K562 (cell line): ENCODE results near the gene RIN3. TPM values are rescaled to one million over a fixed set of nuclear protein-coding genes. Genes with fewer than 3 reads are reported as not detected.

ENCODE experiments used
- ATAC-seq: fragments of 200-7000 bp; cut with Tn5 transposase; 3 replicates; pipeline ENCODE4 v1.9.1; 2020; ENCODE audit warnings: moderate library complexity
- BruUV-seq: library from RNA; stranded (reverse); fragments of 400-500 nt; replicated peaks from 2 replicates; lab custom pipeline; 2021; lab: Mats Ljungman, UMichigan
- CTCF ChIA-PET: fragments of 300-600 bp; formaldehyde crosslinking; extraction: SDS; loops from one replicate; lab custom pipeline; 2021; ENCODE audit warnings: low intra/inter-chr PET ratio; lab: Yijun Ruan, JAX
- POLR2A ChIA-PET: fragments of 300-600, 350-650 bp; sonication (Branson Sonifier 250); formaldehyde crosslinking; extraction: SDS; loops from one replicate; lab custom pipeline; 2021; ENCODE audit warnings: antibody characterized with exemption, inconsistent platforms; lab: Yijun Ruan, JAX
- DNase-seq, 4 experiments: peaks; one replicate each; pipeline versions ENCODE4 v3.0.0 to v3.0.0-alpha.2; 2011 to 2018; ENCODE audit warnings: low spot score in 3 of 4, mixed read lengths in 3 of 4; ENCODE audit errors: extremely low read depth in 1 of 4
- FAIRE-seq: peaks from 2 replicates; lab custom pipeline; 2011; peaks lifted over from hg19 to GRCh38; lab: Jason Lieb, UNC
- H2AFZ ChIP-seq: 2 replicates; pipeline ENCODE4 v1.6.0; 2011; ENCODE audit warnings: low read depth, low read length, control low read depth, inconsistent platforms
- H3K27ac ChIP-seq: fragments of 200-600 bp; 3 replicates; pipeline ENCODE4 v1.8.0; 2011; ENCODE audit warnings: low read depth, mild to moderate bottlenecking, control low read depth, inconsistent platforms, low read length, moderate library complexity, mixed read lengths; ENCODE audit errors: extremely low read depth
- H3K27me3 ChIP-seq, 2 experiments: fragments of 300-600 bp in 1 of 2; 2 replicates in 1 of 2; 3 replicates in 1 of 2; pipeline versions ENCODE4 v1.6.0 to v1.8.0; 2011; ENCODE audit warnings: inconsistent platforms in 2 of 2, low read length in 2 of 2, mild to moderate bottlenecking in 1 of 2, mixed read lengths in 1 of 2, moderate library complexity in 1 of 2; ENCODE audit not compliant: control insufficient read depth in 2 of 2, insufficient read depth in 2 of 2
- H3K36me3 ChIP-seq: fragments of 300-600 bp; 3 replicates; pipeline ENCODE4 v1.8.0; 2011; ENCODE audit warnings: mild to moderate bottlenecking, low read length, inconsistent platforms; ENCODE audit not compliant: control insufficient read depth, insufficient read depth
- H3K4me1 ChIP-seq, 2 experiments: fragments of 200-600 bp in 1 of 2; replicated peaks in 1 of 2; 2 replicates in 1 of 2; 3 replicates in 1 of 2; pipeline versions ENCODE4 v1.5.1 to v1.8.0; 2011; ENCODE audit warnings: inconsistent platforms in 2 of 2, low read length in 2 of 2, mild to moderate bottlenecking in 1 of 2, mixed read lengths in 1 of 2, moderate library complexity in 1 of 2; ENCODE audit not compliant: control insufficient read depth in 2 of 2, insufficient read depth in 2 of 2
- H3K4me2 ChIP-seq: 2 replicates; pipeline ENCODE4 v1.6.1; 2011; ENCODE audit warnings: low read length, control low read depth, inconsistent platforms, mixed read lengths; ENCODE audit not compliant: insufficient read depth
- H3K4me3 ChIP-seq: fragments of 200-600 bp; sonication (generic), shearing (Covaris generic); 2 replicates; pipeline ENCODE4 v1.5.1; 2016; ENCODE audit warnings: control low read depth, inconsistent platforms
- H3K79me2 ChIP-seq: fragments of 200-600 bp; 3 replicates; pipeline ENCODE4 v1.8.0; 2011; ENCODE audit warnings: low read length, inconsistent platforms; ENCODE audit not compliant: control insufficient read depth, insufficient read depth
- H3K9ac ChIP-seq, 2 experiments: 2 replicates each; pipeline versions ENCODE4 v1.6.0 to v1.6.1; 2011; ENCODE audit warnings: low read depth in 2 of 2, low read length in 2 of 2, control low read depth in 1 of 2, inconsistent platforms in 1 of 2, mild to moderate bottlenecking in 1 of 2, mixed read lengths in 1 of 2; ENCODE audit not compliant: insufficient read depth in 1 of 2
- H3K9me1 ChIP-seq: one replicate; pipeline ENCODE4 v1.6.0; 2011; ENCODE audit warnings: inconsistent platforms, mild to moderate bottlenecking, low read length, moderate library complexity; ENCODE audit not compliant: control insufficient read depth, insufficient read depth
- H3K9me3 ChIP-seq: replicated peaks from 2 replicates; pipeline ENCODE4 v1.5.1; 2011; ENCODE audit warnings: low read depth, low read length, inconsistent platforms; ENCODE audit not compliant: control insufficient read depth, insufficient read depth
- H4K20me1 ChIP-seq: replicated peaks from 2 replicates; pipeline ENCODE4 v1.6.1; 2011; ENCODE audit warnings: low read length, inconsistent platforms, mixed read lengths; ENCODE audit not compliant: control insufficient read depth, insufficient read depth
- ARNT ChIP-seq, 2 experiments: fragments of 450-650 bp; IDR thresholded peaks; 2 replicates each; pipeline ENCODE4 v1.6.1; 2016; ENCODE audit warnings: mild to moderate bottlenecking in 1 of 2
- GTF2A2 ChIP-seq: IDR thresholded peaks from 2 replicates; pipeline ENCODE4 v1.6.1; 2016; ENCODE audit warnings: mild to moderate bottlenecking, missing genetic modification characterization, missing compliant biosample characterization
- MAZ ChIP-seq, 2 experiments: fragments of 450-650 bp in 1 of 2; sonication (generic) in 1 of 2; formaldehyde crosslinking; IDR thresholded peaks in 1 of 2; conservative IDR thresholded peaks in 1 of 2; 2 replicates each; pipeline versions ENCODE4 v1.4.0 to v1.5.0; 2020; ENCODE audit warnings: mild to moderate bottlenecking in 1 of 2, missing genetic modification reagents in 1 of 2
- NCOA4 ChIP-seq: fragments of 450-650 bp; IDR thresholded peaks from 2 replicates; pipeline ENCODE4 v1.6.1; 2018; ENCODE audit warnings: mild to moderate bottlenecking; ENCODE audit not compliant: partially characterized antibody
- PHF20 ChIP-seq: fragments of 450-650 bp; IDR thresholded peaks from 2 replicates; pipeline ENCODE4 v1.6.1; 2018; ENCODE audit not compliant: partially characterized antibody
- SP1 ChIP-seq: sonication (generic); formaldehyde crosslinking; IDR thresholded peaks from 2 replicates; pipeline ENCODE4 v1.8.1; 2022; ENCODE audit warnings: mild to moderate bottlenecking, missing genetic modification reagents
- TOE1 ChIP-seq, 2 experiments: fragments of 450-650 bp in 1 of 2; sonication (generic) in 1 of 2; formaldehyde crosslinking in 1 of 2; IDR thresholded peaks; 2 replicates each; pipeline versions ENCODE4 v1.7.1 to v1.8.0; 2016 to 2022; ENCODE audit warnings: borderline replicate concordance in 2 of 2, mild to moderate bottlenecking in 2 of 2, antibody characterized with exemption in 1 of 2, inconsistent platforms in 1 of 2, low read depth in 1 of 2, missing genetic modification reagents in 1 of 2, moderate library complexity in 1 of 2
- YBX1 ChIP-seq: fragments of 450-650 bp; IDR thresholded peaks from 2 replicates; pipeline ENCODE4 v1.7.1; 2016; ENCODE audit warnings: mild to moderate bottlenecking
- ZNF354B ChIP-seq: fragments of 250-450 bp; sonication (Bioruptor Pico); IDR thresholded peaks from 2 replicates; pipeline ENCODE4 v1.4.0; 2020
- ZNF518B ChIP-seq: fragments of 250-450 bp; sonication (Bioruptor Pico); IDR thresholded peaks from 2 replicates; pipeline ENCODE4 v1.5.0; 2021; ENCODE audit warnings: mild to moderate bottlenecking, moderate library complexity
- ZNF655 ChIP-seq: fragments of 250-450 bp; sonication (Bioruptor Pico); IDR thresholded peaks from 2 replicates; pipeline ENCODE4 v1.5.0; 2021
- ZNF696 ChIP-seq: fragments of 250-450 bp; sonication (Bioruptor Pico); conservative IDR thresholded peaks from 2 replicates; pipeline ENCODE4 v1.4.0; 2020; ENCODE audit warnings: mild to moderate bottlenecking, moderate library complexity
- ZNF785 ChIP-seq: fragments of 250-450 bp; sonication (Bioruptor Pico); IDR thresholded peaks from 2 replicates; pipeline ENCODE4 v1.4.0; 2020; ENCODE audit warnings: mild to moderate bottlenecking
- WGBS: fragments of 100-300 bp; shearing (Covaris generic); methylation state at CpG from one replicate; pipeline ENCODE4 v1.1.6; 2016; ENCODE audit warnings: low coverage, mixed read lengths; ENCODE audit not compliant: insufficient coverage; ENCODE audit errors: missing lambda C conversion rate; 5-methylcytosine and 5-hydroxymethylcytosine counted together
- in situ Hi-C: fragments of 300-500 bp; cut with MboI; formaldehyde crosslinking; loops from 4 replicates; pipeline ENCODE4 v1.15.0; 2018; ENCODE audit warnings: inconsistent platforms, mixed read lengths
- intact Hi-C: fragments of 100-400 bp; cut with micrococcal nuclease; formaldehyde crosslinking; loops from 2 replicates; pipeline ENCODE4 v1.14.2; 2022
- polyA plus RNA-seq, 8 experiments: library from polyadenylated mRNA; depleted of rRNA in 4 of 8; stranded (reverse) in 5 of 8; unstranded in 3 of 8; fragments of >200 nt; fragmentation: Nextera tagmentation in 2 of 8; fragmentation: Illumina TruSeq in 1 of 8; extraction: Ambion mirVana in 2 of 8; extraction: Trizol in 1 of 8; gene quantifications; 2 replicates each; pipeline versions ENCODE4 v1.2.1 to v1.2.3, GENCODE V29; 2011 to 2014; ENCODE audit warnings: inconsistent platforms in 1 of 8, missing spikeins in 1 of 8
- total RNA-seq, 7 experiments: library from RNA; depleted of rRNA in 6 of 7; stranded (reverse); fragments of >200 nt in 6 of 7; fragmentation: Illumina TruSeq in 2 of 7; extraction: Trizol in 2 of 7; gene quantifications; 2 replicates each; pipeline versions ENCODE4 v1.2.1 to v1.2.3, GENCODE V29; 2011 to 2021; ENCODE audit warnings: low replicate concordance in 1 of 7
- TF ChIP-seq, protein P1 (sequence below): fragments of 450-650 bp; IDR thresholded peaks from 2 replicates; pipeline ENCODE4 v1.7.0; 2016; ENCODE audit warnings: borderline replicate concordance

The RIN3 gene
- total and polyA plus RNA-seq, 9 of the 15 experiments (the other 6 are each of a cell fraction or from before 2014, with no cell fraction given), result 0.01 to 0.49 (median 0.08) TPM; not detected in 5

DNA sequence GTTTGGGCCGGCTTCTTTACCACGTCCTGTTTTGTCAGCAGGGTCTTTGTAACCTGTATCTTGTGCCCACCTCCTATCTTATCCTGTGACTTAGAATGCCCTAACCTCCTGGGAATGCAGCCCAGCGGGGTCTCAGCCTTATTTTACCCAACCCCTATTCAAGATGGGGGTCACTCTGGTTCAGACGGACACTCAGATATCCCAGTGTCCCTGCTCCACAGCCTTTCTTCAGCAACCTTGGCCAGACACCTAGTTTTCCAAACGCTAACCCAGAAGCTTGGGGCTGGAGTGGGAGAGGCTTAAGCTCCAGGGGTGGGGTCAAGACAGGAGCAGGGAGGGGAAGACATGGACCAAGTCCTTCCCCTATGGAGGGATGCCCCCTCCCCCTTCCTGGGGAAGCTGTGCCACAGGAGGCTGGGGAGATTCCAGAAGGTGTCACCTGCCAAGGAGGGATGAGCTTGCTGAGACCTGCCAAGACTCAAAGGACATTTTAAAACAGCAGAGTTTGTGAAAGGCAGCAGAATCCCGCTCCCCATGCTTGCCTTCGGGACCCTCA, 62.2 kb downstream of the RIN3 start (continued):
- TF ChIP-seq ZNF655, result no peak
- no peak for TF ChIP-seq ARNT (IDR thresholded peaks at IDR 0.05)
- TF ChIP-seq GTF2A2 (tag), result peak; percentile 88
- TF ChIP-seq ZNF354B (CRISPR knock-in tag), result peak; percentile 71; the same call in 1 of the 2 replicates

DNA sequence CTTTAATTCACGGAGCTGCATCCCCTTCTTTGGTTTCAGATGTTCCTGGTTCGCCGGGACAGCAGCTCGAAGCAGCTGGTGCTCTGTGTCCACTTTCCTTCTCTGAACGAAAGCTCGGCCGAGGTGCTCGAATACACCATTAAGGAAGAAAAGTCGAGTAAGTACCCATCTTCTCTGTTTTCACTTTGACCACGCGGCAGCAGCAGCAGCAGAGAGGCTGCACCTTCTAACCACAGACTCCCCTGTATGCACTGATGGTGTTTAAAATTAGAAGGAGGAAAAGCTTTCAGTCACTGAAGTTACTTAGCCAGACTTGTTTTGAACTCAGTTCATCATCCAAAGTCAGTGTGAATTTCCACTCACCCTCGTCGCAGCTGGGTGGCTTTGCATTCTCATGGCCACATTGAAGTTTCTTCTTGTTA, 63.8 kb downstream of the RIN3 start:
- FAIRE-seq (no peak), ATAC-seq (no peak), DNase-seq (no peak)
- no peak overlapping the region for H3K4me2 ChIP-seq
- H3K4me3 ChIP-seq, result no peak overlapping the region
- H3K9me1 ChIP-seq, result no peaks in the 10 kb centered on the region
- ChIA-PET CTCF (no interaction called here), POLR2A (interaction anchor here (0.6 kb wide), 1 partner anchor 368 kb away, joined by 3 read pairs; no protein-coding TSS in a partner anchor)
- no TSS peak for BruUV-seq
- in situ Hi-C loops, result no loop called here
- WGBS, result 7% methylated on average over 13 of the region's 13 CpGs
- H3K4me1 ChIP-seq, result no peaks in the 10 kb centered on the region; a peak in 2 of 5 replicates
- intact Hi-C loops, result no loop called here
- H3K9me3 ChIP-seq, result no peaks in the 10 kb centered on the region
- H3K27me3 ChIP-seq, result peaks cover 0 to 12% of the 10 kb centered on the region in 2 experiments; a peak in 2 of 5 replicates
- no peak overlapping the region for H3K27ac ChIP-seq
- no peaks in the 10 kb centered on the region for H3K79me2 ChIP-seq
- H3K9ac ChIP-seq, result no peak overlapping the region
- H2AFZ ChIP-seq, result no peak overlapping the region
- H3K36me3 ChIP-seq, result no peaks in the 10 kb centered on the region
- no peaks in the 10 kb centered on the region for H4K20me1 ChIP-seq
- TF ChIP-seq TOE1 (IDR thresholded peaks at IDR 0.05; ENCODE audit: borderline replicate concordance) (no peak), TOE1 (CRISPR knock-in tag; IDR thresholded peaks at IDR 0.05; ENCODE audit: borderline replicate concordance, low read depth) (no peak), MAZ (CRISPR knock-in tag; conservative IDR thresholded peaks at IDR 0.05 in 1 of 2, IDR thresholded peaks at IDR 0.05 in 1 of 2) (no peak), ZNF785 (CRISPR knock-in tag) (no peak), SP1 (CRISPR knock-in tag) (no peak), ZNF696 (CRISPR knock-in tag) (no peak), YBX1 (no peak), PHF20 (no peak), NCOA4 (no peak), ZNF518B (no peak)
- TF ChIP-seq, protein P1, sequence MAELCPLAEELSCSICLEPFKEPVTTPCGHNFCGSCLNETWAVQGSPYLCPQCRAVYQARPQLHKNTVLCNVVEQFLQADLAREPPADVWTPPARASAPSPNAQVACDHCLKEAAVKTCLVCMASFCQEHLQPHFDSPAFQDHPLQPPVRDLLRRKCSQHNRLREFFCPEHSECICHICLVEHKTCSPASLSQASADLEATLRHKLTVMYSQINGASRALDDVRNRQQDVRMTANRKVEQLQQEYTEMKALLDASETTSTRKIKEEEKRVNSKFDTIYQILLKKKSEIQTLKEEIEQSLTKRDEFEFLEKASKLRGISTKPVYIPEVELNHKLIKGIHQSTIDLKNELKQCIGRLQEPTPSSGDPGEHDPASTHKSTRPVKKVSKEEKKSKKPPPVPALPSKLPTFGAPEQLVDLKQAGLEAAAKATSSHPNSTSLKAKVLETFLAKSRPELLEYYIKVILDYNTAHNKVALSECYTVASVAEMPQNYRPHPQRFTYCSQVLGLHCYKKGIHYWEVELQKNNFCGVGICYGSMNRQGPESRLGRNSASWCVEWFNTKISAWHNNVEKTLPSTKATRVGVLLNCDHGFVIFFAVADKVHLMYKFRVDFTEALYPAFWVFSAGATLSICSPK, result no peak
